Ovary (tissue), 3 donors: ENCODE results near the gene NUPR2.

Experiments
- POLR2A ChIP-seq: fragments of 450-650 bp; IDR thresholded peaks from one replicate; pipeline ENCODE4 v1.6.1; 2017; ENCODE audit warnings: antibody characterized with exemption, mild to moderate bottlenecking, moderate library complexity
- TF ChIP-seq, protein P1 (sequence below), 3 donors: fragments of 450-650 bp in 2 of 3; fragments of 200-600 bp in 1 of 3; IDR thresholded peaks; one replicate each; pipeline versions ENCODE4 v1.5.1 to v1.8.0; 2016 to 2022; ENCODE audit warnings: antibody characterized with exemption in 3 of 3, mild to moderate bottlenecking in 1 of 3
- donor health status: DM: no; HTN: no; CAD: no.

GRCh38 chr7:56083150-56083785 lies 32.9 kb downstream of the NUPR2 start:
- TF ChIP-seq, protein P1, sequence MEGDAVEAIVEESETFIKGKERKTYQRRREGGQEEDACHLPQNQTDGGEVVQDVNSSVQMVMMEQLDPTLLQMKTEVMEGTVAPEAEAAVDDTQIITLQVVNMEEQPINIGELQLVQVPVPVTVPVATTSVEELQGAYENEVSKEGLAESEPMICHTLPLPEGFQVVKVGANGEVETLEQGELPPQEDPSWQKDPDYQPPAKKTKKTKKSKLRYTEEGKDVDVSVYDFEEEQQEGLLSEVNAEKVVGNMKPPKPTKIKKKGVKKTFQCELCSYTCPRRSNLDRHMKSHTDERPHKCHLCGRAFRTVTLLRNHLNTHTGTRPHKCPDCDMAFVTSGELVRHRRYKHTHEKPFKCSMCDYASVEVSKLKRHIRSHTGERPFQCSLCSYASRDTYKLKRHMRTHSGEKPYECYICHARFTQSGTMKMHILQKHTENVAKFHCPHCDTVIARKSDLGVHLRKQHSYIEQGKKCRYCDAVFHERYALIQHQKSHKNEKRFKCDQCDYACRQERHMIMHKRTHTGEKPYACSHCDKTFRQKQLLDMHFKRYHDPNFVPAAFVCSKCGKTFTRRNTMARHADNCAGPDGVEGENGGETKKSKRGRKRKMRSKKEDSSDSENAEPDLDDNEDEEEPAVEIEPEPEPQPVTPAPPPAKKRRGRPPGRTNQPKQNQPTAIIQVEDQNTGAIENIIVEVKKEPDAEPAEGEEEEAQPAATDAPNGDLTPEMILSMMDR (IDR thresholded peaks at IDR 0.05) = no peak
- TF ChIP-seq POLR2A = no peak
